ENCODE measurements around the gene SPC25. TPM values are rescaled to one million over a fixed set of nuclear protein-coding genes. Genes with fewer than 3 reads are reported as not detected.

SPC25 gene
- total and polyA plus RNA-seq, 9 of the 15 experiments (the other 6 are each of a cell fraction or from before 2014, with no cell fraction given) = 44.8 to 100 (median 75.0) TPM

GRCh38 chr2:168935810-168936581 lies 45.8 kb upstream of the SPC25 start (continued):
- TF ChIP-seq AFF4 (CRISPR knock-in tag; IDR thresholded peaks at IDR 0.05) (peak; percentile 85), ZBTB2 (IDR thresholded peaks at IDR 0.05) (peak; percentile 93), SREBF1 (IDR thresholded peaks at IDR 0.05; ENCODE audit: borderline replicate concordance, low read depth, low read length) (peak; percentile 77; the same call in 1 of the 2 replicates), E2F5 (CRISPR knock-in tag; IDR thresholded peaks at IDR 0.05) (peak; percentile 66; the same call in 1 of the 2 replicates), TRIM28 (IDR thresholded peaks at IDR 0.05) (peak; percentile 82), ZNF3 (CRISPR knock-in tag; IDR thresholded peaks at IDR 0.05) (no peak), ZKSCAN1 (IDR thresholded peaks at IDR 0.05; ENCODE audit: low read depth, low read length) (peak; percentile 81; the same call in 1 of the 2 replicates), DPF2 (IDR thresholded peaks at IDR 0.05) (peak; percentile 100), ZNF764 (CRISPR knock-in tag; IDR thresholded peaks at IDR 0.05; ENCODE audit: low read depth) (peak; percentile 95), CC2D1A (IDR thresholded peaks at IDR 0.05) (peak; percentile 98), SMARCC2 (IDR thresholded peaks at IDR 0.05; ENCODE audit: low read depth) (peak; percentile 100), CBFA2T3 (IDR thresholded peaks at IDR 0.05) (peak; percentile 99), MAFK (IDR thresholded peaks at IDR 0.05; ENCODE audit: low read length) (peak; percentile 60), L3MBTL2 (IDR thresholded peaks at IDR 0.05) (peak; percentile 84), ZEB2 (IDR thresholded peaks at IDR 0.05) (peak; percentile 96), BRF1 (IDR thresholded peaks at IDR 0.05; ENCODE audit: borderline replicate concordance, extremely low read depth, insufficient read length) (no peak), NFXL1 (CRISPR knock-in tag; IDR thresholded peaks at IDR 0.05) (0 out of 2 replicates have a peak, but pooled peaks have one; percentile 56), FOSL1 (tag; conservative IDR thresholded peaks at IDR 0.05) (peak; percentile 95), ZNF79 (CRISPR knock-in tag; IDR thresholded peaks at IDR 0.05; ENCODE audit: low read depth) (peak; percentile 61; the same call in 1 of the 2 replicates), ZNF696 (CRISPR knock-in tag; conservative IDR thresholded peaks at IDR 0.05) (no peak), HBP1 (CRISPR knock-in tag; IDR thresholded peaks at IDR 0.05) (peak; percentile 78)

Measured in K562 (cell line).